Breast epithelium (tissue), 3 donors: ENCODE data around the gene IRAG1.

ENCODE experiments used
- CTCF ChIP-seq, 3 donors: fragments of 450-650 bp; IDR thresholded peaks; one replicate each; pipeline ENCODE4 v1.5.1; 2016 to 2017; ENCODE audit warnings: antibody characterized with exemption in 3 of 3, mild to moderate bottlenecking in 3 of 3, moderate library complexity in 3 of 3
- POLR2A ChIP-seq: fragments of 450-650 bp; IDR thresholded peaks from one replicate; pipeline ENCODE4 v1.6.1; 2016; ENCODE audit warnings: antibody characterized with exemption, mild to moderate bottlenecking, moderate library complexity
- POLR2AphosphoS5 ChIP-seq, 3 donors: sonication (generic); formaldehyde crosslinking; IDR thresholded peaks; one replicate each; pipeline ENCODE4 v1.6.1; 2017; ENCODE audit warnings: antibody characterized with exemption in 3 of 3

GRCh38 chr11:10676919-10677318, 16.6 kb downstream of the IRAG1 start:
- TF ChIP-seq CTCF (IDR thresholded peaks at IDR 0.05), result no peak
- no peak for TF ChIP-seq POLR2AphosphoS5 (IDR thresholded peaks at IDR 0.05)
- no peak for TF ChIP-seq POLR2A
